Skin of body (tissue), 2 donors: ENCODE results near the gene GRAMD1B. TPM values are rescaled to one million over a fixed set of nuclear protein-coding genes. Genes with fewer than 3 reads are reported as not detected.
A peak's percentile ranks its signal among the peaks of the same experiment; 100 is the strongest.

Experiments
- DNase-seq: peaks from one replicate; lab custom pipeline; 2025; lab: John Stamatoyannopoulos, UW
- total RNA-seq: library from RNA; depleted of rRNA; stranded (reverse); fragments of >200 nt; gene quantifications from one replicate; pipeline ENCODE4 v1.2.3, GENCODE V29; 2014

The GRAMD1B gene
- total RNA-seq, 1 donor from 2014 or later: 3.4 TPM

DNA sequence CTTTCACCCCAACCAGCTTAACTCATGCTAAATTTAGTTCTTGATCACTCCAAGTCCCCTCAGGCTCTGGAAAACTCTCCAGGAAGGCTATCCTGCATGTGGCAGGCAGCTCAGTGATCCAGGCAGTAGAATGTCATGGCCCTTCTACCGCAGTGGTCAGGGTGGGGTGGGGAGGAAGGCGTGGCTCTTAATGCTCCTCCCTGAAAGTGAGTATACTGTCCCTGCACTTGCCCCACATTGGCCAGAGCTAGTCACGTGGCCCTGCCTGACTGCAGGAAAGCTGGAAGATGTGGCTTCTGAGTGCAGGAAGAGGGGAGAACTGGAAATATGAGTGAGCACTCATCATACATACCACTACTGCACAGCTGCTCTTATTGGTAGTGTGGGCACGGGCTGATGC is 102.1 kb downstream of the GRAMD1B start:
- no peak for DNase-seq

DNA sequence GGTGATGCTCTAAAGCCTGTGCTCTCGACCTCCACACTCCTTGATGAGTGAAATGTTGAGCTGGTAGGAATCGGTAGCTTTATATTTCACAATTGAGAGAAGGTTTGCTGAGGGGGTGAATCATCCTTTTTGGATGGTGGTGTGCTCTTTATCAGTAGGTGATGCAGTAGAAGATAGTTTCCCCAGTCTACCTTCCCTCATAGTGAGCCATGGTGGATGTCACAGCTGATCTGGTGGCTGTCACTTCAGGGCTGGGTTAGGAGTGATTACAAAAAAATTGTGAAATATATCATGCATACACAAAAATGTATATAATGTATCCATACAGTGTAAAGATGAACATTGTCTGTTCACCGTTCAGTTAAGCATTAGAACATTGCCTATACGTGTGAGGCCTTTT is 105.3 kb downstream of the GRAMD1B start:
- no peak for DNase-seq

DNA sequence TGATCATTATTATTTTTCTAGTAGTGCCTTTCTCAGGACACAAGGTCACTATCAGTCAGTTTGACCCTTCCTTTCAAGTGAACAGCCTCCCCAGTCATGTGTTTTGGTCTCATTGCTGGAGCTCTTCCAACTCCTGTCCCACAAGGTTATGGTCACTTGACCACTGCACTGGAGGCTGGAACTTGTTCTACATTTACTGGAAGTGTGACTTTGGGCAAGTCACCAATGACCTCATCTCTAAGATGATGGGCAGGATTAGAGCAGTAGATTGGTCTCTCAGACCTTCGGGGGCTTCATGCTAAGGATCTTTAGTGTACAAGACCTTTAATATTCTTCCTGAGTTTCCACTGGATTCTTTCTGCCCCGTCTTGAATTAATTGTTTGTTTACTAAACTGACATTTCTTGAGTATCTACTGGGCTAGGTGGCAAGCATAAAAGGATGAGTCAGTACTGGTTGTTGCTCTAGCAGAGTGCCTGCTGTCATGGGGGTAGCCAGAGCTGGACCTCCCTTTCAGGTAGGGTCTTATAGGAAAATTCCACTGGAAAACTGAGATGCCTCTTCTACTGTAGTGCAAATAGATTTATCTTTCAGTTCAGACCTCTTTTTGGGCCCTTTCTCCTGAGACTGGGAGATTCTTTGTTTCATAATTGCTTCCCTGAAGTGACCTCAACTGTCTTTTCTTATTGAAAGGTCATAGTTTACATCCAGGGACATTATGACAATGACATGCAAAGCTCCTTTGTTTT is 106.8 kb downstream of the GRAMD1B start:
- no peak for DNase-seq

DNA sequence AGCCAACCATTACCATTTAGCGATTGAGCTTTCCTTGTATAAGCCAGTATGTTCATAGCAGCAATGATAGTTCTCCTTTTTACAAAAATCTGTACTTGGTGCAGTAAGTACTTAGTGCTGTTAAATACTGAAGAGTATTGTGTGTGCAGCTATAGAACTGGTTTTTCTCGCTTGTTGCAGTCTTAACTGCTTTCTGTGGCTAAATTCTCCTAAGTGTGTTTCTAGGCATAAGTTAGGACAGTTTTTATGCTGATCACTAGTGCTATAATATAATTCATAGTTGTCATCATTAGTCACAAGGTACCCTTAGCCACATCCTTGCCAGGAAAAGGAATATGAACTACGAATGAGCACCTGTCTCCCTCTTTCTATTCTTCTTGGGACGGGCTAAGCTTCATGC is 107.7 kb downstream of the GRAMD1B start:
- no peak for DNase-seq

DNA sequence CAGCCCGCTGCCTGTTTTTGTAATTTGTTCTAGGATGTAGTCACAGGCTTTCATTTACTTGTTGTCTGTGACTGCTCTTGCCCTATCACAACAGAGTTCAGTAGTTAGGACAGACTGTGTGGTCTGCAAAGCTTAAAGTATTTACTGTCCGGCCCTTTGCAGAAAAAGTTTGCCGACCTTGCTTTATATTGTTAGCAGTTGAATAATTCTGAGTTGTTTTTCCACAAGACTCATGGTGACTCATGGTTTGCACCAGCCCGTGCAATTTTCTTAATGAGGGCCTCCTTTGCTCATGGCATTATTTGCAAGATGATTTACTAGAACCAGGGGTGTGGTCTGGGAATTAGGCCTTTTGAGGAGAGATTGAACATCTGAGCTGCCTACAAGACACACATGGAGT is 113.7 kb downstream of the GRAMD1B start:
- DNase-seq: no peak

DNA sequence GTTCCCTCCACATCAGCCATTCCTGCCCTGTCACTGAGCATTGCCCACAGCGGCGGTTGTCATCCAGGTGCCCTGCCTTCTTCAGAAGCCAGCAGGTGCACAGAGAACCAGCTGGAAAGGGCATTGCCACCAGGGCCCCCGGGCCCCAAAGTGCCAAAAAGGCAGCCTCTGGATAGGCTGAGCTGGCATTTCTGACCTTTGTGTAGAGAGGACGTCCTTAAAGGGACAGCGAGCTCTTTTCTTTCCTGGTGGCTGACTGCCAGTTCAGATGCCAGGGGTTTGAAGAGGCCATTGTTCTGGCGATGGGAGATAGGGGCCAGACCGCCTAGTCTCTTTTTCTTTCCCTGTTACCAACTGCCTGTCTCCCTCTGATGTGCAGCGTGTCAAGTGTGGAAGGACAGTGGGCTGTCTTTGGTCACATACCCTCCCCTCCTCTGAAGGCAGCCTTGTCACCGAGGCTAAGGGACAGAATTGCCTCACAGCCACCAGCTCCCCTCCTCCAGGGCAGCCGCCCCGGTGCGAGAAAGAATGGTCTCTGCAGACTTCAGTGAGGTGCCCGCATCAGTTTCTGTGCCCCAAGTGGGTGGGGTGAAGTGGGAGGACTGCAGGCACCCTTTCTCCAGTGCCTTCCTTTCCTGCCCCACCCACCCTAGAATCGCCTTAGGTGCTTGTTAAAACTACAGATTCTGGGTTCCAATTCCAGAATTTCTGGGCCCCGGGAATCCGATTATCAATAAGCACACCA is 114.7 kb downstream of the GRAMD1B start:
- no peak for DNase-seq

DNA sequence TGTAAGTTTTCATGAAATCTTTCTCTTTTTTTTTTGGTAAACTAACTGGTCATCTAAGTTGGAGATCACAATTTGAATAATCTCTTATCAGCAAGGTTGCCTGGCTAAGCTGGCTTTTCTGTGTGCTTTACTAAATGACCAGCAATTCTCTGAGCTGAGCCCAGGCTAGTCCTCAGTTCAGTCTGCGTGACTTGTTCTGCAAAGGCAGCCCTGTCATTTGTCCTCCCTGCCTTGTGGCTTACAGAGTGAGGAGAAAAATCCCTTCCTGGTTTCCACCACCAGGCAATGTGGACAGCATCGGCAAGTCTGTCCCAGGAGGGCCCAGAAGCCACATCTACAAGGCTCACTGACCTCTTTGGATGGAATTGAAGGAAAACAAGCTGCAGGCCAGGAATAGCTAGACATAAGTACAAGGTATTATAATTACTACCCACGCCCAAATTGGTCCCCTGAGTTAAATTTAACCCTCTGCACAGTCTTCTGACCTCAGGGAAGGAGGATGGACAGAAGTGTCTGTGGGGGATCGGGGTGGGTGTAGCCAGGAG is 115.7 kb downstream of the GRAMD1B start:
- DNase-seq: no peak

DNA sequence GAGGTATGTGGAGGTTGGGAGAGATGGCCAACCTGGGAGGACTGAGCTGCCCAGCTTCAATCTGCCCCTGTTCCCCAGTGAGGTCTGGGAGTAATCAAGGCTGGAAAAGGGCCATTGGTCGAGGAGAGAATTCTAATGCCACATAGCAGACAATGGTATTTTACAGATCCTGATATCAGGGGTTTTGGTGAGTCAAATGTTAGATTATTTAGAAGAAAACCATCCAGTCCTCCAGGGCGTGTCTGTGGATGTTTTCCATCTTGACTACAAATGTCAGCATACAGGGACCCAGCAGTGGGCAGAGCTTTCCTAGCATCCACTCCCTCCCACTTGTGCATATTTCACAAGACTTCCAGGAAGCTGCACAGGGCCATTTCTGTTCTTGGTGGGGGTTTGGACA is 116.4 kb downstream of the GRAMD1B start:
- DNase-seq: no peak

DNA sequence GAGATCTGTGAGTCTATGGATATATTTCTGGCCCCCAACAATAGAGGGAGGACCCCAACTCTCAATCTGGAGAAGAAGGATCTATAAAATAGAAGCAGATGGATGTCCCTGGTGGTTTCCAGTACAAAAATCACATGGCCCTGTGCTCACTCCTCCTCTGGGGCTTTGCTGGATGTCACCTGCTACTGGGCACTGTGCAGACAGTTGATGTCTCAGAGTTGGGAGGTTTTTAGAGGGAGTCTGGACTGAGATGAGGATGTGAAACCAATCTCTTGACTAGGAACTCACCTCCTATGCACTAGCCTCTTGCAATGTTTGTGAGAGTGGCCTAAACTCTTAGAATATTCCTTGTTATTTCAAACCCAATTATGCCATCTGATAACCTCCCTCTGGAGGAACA is 117.1 kb downstream of the GRAMD1B start:
- no peak for DNase-seq

DNA sequence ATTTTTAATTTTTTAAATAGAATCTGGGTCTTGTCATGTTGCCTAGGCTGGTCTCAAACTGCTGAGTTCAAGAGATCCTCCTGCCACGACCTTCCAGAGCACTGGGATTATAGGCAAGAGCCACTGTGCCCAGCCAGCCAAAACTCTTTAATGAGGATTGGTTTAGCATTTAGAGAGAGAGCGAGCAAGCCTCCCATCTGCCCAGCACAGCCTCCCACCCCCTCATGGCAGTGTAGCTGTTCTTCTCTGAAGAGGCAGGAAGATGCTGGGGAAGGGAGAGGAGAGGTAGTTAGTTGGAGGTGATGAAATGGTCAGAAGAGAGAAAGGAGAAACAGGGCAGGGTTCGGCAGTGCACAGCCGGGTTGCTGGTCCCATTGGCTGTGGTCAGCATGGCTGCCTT is 118.7 kb downstream of the GRAMD1B start:
- no peak for DNase-seq

DNA sequence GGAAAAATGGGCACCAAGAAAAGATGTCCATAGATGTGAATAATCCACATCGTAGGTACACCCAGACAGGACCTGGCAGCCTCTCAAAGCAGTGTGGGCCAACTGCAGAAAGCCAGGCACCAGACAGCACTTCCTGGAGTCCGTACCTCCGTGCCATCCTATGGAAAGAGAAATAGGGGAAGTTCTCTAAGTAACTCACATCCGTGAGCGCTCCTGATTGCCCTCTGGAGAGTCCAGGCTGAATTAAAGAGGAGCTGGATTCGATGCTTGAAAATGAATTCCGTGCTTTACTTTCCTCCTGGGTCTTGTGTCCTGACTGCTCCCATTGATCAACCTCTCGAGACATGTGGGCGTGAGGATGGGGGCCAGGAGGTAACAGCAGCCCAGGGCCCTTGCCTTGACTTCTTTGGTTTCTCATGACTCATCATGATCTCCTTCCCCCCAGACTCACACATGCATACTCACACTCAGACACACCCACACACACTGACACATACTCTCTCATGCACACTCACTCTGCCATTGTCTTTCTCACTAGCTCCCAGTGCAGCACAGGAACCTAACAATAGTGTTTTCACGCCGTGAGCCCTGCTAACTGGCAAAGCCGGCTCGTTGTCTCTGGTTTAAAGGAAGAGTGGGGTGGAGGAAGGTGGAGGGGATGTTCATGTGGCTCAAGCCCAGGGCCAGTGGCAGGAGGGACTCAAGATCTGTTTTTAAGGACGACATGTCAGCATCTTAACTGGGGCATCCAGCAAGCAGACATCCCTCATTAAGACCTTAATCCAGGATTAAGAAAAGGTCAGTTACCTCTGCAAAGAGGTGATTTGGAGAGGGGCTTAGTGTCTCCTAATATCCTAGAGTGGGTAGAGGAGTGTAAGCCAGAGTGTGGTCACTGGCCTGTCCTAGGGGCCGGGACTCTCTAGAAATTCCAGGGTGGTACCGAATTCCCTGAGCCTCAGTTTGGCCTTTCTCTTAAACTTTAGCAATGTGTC is 120.2 kb downstream of the GRAMD1B start:
- DNase-seq: no peak

DNA sequence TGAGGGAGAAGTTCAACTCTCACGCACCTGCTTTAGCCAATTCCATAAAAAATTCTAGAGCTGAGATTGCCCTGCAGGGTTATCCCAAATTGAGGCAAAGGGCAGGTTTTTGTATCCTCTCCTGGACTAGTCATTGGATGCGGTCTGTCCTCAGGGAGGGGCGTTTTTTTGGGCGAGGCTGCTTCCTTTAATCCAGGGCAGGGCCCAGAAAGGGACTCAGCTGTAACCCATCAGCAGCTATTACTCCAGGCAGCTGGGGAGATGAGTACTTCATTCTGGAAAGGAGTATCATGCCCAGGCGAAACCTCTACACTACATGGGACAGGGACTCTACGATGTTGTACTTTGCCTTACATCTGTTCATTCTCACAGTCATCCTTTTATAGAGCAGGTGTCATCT is 121.0 kb downstream of the GRAMD1B start:
- DNase-seq: no peak

DNA sequence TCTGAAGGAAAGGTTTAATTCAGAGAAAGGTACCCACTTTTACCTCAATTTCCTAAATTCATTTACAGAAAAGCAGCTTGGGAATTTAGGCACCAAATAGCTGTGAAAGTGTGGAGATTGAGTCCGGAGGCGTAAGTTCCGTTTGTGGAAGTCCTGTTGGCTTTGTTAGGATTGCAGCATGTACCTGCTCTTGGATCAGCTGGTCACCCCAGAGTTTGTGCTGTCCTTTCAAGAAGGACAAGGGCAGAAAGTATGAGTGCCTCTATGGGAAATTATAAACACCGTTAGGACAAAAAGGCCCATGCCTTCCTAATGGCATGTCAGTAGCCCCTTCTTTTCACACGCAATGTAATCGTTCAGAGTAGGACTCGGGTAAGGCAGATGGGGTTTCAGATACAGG is 126.6 kb downstream of the GRAMD1B start:
- DNase-seq: no peak

DNA sequence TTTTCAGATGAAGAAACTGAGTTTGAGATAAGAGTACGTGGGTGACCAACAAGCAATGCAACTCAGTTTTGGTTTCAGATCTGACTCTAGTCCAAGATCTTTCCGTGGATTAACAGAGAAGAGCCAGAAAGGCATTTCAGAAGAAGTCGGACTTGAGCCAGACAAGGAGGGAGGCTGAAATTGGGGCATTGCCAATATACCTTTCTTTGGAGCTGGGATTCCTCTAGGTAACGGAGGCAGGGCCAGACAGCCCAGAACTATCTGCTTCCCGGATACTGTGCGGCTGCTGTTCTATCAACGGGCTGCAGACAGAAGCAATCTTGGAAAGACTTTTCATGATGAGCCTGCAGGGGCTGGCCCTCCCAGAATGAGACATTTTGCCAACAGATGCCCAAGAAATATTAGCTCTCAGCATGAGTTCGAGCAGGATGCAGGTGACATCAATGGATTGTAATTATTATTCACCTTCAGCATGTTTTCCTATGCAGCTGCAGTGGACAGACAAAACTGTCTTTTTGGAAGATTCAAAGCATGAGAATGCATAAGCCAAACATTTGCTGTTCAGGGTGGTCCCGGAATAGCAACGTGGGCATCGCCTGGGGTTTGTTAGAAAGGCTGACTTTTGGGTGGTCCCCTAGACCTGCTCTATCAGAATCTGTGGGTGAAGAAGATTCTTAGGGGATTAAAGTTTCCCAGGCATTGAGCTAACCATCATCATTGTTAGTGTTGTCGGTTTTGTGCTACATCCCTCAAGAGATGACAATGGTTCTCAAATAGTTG is 128.7 kb downstream of the GRAMD1B start:
- no peak for DNase-seq

DNA sequence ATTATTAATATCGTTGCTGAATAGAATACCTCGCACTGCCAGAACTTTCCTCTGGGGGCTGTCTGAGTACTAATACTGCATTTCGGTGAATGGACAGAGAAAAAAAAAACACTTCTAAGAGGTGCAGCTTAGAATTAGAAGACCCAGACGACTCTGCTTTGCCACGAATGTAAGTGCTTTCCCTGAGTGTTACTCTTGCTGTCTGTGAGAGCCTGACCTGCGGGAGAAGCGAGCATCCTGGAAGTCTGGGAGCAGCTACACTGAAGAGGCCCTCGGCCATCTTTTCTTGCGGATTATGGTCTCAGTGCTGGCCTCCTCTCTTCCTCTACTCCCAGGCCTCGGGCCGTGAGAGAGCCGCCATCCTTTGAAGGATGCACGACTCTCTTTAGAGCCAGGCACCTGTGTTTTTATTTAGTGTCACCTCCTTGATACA is 129.5 kb downstream of the GRAMD1B start:
- no peak for DNase-seq

DNA sequence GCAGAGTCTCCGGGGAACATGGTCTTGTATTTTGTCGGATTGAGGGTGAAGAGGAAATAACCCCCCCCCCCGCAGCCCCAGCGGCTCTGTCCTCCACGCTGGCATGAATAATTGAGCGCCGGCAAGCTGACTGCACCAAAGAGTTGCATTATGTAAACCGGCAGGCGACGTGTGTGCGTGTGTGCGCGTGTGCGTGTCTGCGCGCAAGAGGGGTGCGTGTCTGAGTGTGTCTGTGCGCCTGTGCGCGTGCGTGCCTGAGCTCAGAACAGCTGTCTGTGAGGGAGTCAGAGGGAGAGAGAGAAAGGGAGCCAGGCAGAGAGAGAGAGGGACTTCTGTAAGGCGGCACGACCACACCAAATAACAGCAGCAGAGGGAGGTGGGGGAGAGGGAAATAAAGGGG is 129.9 kb downstream of the GRAMD1B start:
- DNase-seq: peak; percentile 70

DNA sequence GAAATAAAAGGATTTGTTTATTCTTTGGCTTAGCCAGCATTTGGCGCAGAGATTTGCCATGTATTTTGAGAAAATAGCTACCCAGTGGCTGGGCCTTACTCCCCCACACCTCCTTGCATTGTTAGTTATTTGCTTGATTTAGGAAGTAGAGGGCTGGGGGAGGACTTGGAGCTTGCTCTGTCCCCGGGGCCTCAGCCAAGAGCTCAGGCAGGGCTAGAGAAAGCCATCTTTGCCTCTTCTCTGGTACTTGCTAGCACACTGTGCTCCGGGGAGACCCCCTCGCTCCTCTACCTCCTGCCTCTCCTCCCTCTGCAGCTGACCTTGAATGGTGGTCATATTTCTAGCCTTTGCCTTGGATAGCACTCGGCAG is 131.3 kb downstream of the GRAMD1B start:
- DNase-seq: no peak

DNA sequence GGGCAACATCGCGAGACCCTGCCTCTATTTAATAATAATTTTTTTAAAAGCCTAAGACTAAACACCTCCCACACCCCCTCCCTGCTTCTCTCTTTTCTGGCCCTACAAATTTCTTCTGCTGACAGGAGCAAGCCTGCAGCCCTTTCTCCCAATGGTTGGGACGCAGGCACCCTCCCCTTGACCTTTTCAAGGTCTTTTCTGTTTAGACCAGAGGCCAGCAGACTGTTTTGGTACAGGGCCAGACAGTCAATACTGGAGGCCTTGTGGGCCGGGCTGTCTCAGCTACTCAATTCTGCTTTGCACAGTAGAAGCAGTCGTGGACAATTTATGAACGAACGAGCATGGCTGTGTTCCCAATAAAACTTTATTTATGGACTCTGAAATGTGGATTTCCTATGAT is 132.1 kb downstream of the GRAMD1B start:
- DNase-seq: no peak

DNA sequence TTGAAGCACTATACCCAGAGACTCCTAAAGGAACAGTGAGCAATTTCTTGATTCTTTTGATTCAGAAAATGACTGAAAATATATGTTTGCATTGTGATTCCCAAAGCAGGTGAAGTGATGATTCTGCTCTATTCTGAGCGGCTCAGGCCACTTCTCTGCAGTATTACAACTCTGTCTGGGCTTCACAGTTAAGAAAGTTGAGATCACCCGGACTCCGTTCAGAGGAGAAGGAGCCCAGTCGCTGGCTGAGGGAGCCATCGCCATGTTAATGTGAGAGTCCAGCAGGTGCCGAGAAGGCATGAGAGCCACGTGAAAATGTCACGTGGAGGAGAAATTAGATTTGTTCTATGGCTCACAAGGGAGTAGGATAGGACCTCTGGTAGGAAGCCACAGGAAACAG is 132.8 kb downstream of the GRAMD1B start:
- no peak for DNase-seq

DNA sequence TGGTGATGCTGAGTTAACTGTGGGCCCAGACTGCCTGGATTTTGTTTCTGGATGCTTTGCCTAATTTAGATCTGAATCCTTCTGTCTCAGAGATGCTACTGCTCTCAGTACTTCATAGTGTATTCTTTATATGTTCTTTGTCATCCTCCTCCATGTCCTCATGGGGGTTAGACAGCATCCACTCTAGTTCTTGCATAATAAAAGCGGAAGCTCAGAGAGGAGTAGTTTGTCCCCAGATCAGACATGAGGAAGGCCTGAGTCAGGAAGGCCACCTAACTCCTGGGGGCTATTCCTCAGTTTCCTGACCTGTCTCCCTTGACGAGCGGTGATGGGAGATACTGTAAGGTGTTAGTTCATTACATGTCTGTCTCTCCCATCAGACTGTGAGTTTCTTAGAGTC is 134.2 kb downstream of the GRAMD1B start:
- DNase-seq: no peak

DNA sequence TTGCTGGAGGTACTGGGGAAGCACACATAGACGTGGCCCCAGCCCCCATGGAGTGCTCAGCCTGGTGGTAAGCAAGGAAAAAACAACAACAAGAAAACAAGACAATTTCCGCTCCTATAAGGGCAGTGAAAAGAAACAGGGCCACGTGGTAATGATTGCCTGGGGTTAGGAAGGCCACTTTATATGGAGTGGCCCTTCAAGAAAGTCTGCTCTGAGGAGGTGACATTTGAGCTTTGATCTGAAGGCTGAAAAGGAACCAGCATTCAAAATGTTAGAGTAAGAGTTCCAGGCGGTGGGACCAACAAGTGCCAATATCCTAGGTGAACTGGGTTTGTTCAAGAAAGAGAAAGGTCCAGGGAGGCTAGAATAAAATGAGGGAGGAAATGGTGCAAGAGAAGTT is 136.8 kb downstream of the GRAMD1B start:
- DNase-seq: no peak
